Neuronal stem cell (in vitro differentiated cells): Measurements from ENCODE around the gene RGL2.

ENCODE experiments used
- DNase-seq: peaks from one replicate; pipeline ENCODE4 v3.0.0-alpha.2; 2013; ENCODE audit warnings: low spot score
- H2AFZ ChIP-seq: one replicate; pipeline ENCODE4 v1.6.1; 2013; ENCODE audit warnings: mild to moderate bottlenecking, low read length, inconsistent platforms
- H2AK5ac ChIP-seq: 2 replicates; pipeline ENCODE4 v1.6.1; 2013; ENCODE audit warnings: low read depth, mild to moderate bottlenecking, inconsistent platforms, low read length, moderate library complexity, mixed read lengths
- H2BK120ac ChIP-seq: 2 replicates; pipeline ENCODE4 v1.6.1; 2013; ENCODE audit warnings: low read depth, mild to moderate bottlenecking, inconsistent platforms, low read length, moderate library complexity, mixed read lengths
- H2BK12ac ChIP-seq: one replicate; pipeline ENCODE4 v1.6.1; 2013; ENCODE audit warnings: low read length, inconsistent platforms
- H2BK15ac ChIP-seq: 2 replicates; pipeline ENCODE4 v1.6.1; 2013; ENCODE audit warnings: mild to moderate bottlenecking, low read length, inconsistent platforms, mixed read lengths
- H2BK5ac ChIP-seq: one replicate; pipeline ENCODE4 v1.6.1; 2013; ENCODE audit warnings: inconsistent platforms, mild to moderate bottlenecking, low read length, moderate library complexity
- H3K14ac ChIP-seq: one replicate; pipeline ENCODE4 v1.6.1; 2013; ENCODE audit warnings: low read length, inconsistent platforms
- H3K18ac ChIP-seq: 2 replicates; pipeline ENCODE4 v1.6.1; 2013; ENCODE audit warnings: low read length, inconsistent platforms
- H3K23ac ChIP-seq: 2 replicates; pipeline ENCODE4 v1.6.1; 2013; ENCODE audit warnings: low read depth, mild to moderate bottlenecking, mixed read lengths, low read length, inconsistent platforms; ENCODE audit not compliant: poor library complexity
- H3K27ac ChIP-seq: replicated peaks from 3 replicates; pipeline ENCODE4 v1.5.1; 2013; ENCODE audit warnings: low read length, inconsistent platforms
- H3K27me3 ChIP-seq, 3 experiments: 2 replicates each; pipeline ENCODE4 v1.6.1; 2013; ENCODE audit warnings: low read length in 3 of 3, mild to moderate bottlenecking in 2 of 3, inconsistent platforms in 1 of 3, low read depth in 1 of 3, mixed read lengths in 1 of 3, moderate library complexity in 1 of 3; ENCODE audit not compliant: control insufficient read depth in 3 of 3, insufficient read depth in 3 of 3
- H3K36me3 ChIP-seq, 2 donors: replicated peaks in 1 of 2; 2 replicates each; pipeline ENCODE4 v1.6.1; 2013; ENCODE audit warnings: low read length in 2 of 2; ENCODE audit not compliant: control insufficient read depth in 2 of 2, insufficient read depth in 2 of 2
- H3K4ac ChIP-seq: 2 replicates; pipeline ENCODE4 v1.6.1; 2013; ENCODE audit warnings: inconsistent platforms, mild to moderate bottlenecking, low read length, moderate library complexity
- H3K4me1 ChIP-seq, 2 donors: 1 replicate in 1 of 2; 2 replicates in 1 of 2; pipeline ENCODE4 v1.6.1; 2013; ENCODE audit warnings: low read length in 2 of 2, low read depth in 1 of 2; ENCODE audit not compliant: control insufficient read depth in 2 of 2, insufficient read depth in 1 of 2
- H3K4me2 ChIP-seq: one replicate; pipeline ENCODE4 v1.6.1; 2013; ENCODE audit warnings: mild to moderate bottlenecking, low read length, inconsistent platforms; ENCODE audit not compliant: insufficient read depth, poor library complexity, severe bottlenecking
- H3K4me3 ChIP-seq, 2 donors: 2 replicates each; pipeline ENCODE4 v1.5.1; 2013; ENCODE audit warnings: low read length in 2 of 2, mild to moderate bottlenecking in 2 of 2, inconsistent platforms in 1 of 2, moderate library complexity in 1 of 2
- H3K79me1 ChIP-seq: one replicate; pipeline ENCODE4 v1.6.1; 2013; ENCODE audit warnings: low read depth, mild to moderate bottlenecking, inconsistent platforms, low read length, moderate library complexity
- H3K9ac ChIP-seq: one replicate; pipeline ENCODE4 v1.6.1; 2013; ENCODE audit warnings: mild to moderate bottlenecking, low read depth, low read length, inconsistent platforms; ENCODE audit not compliant: poor library complexity
- H3K9me3 ChIP-seq, 2 donors: replicated peaks in 1 of 2; 2 replicates each; pipeline versions ENCODE3 to v1.6.1; 2013; ENCODE audit warnings: low read length in 2 of 2, mild to moderate bottlenecking in 2 of 2, inconsistent platforms in 1 of 2, low read depth in 1 of 2, mixed read lengths in 1 of 2, moderate library complexity in 1 of 2; ENCODE audit not compliant: control insufficient read depth in 2 of 2, insufficient read depth in 1 of 2
- H4K8ac ChIP-seq: one replicate; pipeline ENCODE4 v1.6.1; 2013; ENCODE audit warnings: low read depth, mild to moderate bottlenecking, inconsistent platforms, low read length, moderate library complexity
- H4K91ac ChIP-seq: one replicate; pipeline ENCODE4 v1.6.1; 2013; ENCODE audit warnings: low read length, low read depth, mild to moderate bottlenecking, inconsistent platforms; ENCODE audit not compliant: poor library complexity
- WGBS, 2 donors: extraction: QIAGEN DNeasy Blood & Tissue Kit; methylation state at CpG; one replicate each; pipeline ENCODE4 v1.1.7; 2013; ENCODE audit warnings: missing lambda C conversion rate in 2 of 2, mixed read lengths in 1 of 2; ENCODE audit not compliant: insufficient read length in 2 of 2, insufficient replicate concordance in 1 of 2; ENCODE audit errors: extremely low coverage in 2 of 2; 5-methylcytosine and 5-hydroxymethylcytosine counted together

Gene RGL2

DNA sequence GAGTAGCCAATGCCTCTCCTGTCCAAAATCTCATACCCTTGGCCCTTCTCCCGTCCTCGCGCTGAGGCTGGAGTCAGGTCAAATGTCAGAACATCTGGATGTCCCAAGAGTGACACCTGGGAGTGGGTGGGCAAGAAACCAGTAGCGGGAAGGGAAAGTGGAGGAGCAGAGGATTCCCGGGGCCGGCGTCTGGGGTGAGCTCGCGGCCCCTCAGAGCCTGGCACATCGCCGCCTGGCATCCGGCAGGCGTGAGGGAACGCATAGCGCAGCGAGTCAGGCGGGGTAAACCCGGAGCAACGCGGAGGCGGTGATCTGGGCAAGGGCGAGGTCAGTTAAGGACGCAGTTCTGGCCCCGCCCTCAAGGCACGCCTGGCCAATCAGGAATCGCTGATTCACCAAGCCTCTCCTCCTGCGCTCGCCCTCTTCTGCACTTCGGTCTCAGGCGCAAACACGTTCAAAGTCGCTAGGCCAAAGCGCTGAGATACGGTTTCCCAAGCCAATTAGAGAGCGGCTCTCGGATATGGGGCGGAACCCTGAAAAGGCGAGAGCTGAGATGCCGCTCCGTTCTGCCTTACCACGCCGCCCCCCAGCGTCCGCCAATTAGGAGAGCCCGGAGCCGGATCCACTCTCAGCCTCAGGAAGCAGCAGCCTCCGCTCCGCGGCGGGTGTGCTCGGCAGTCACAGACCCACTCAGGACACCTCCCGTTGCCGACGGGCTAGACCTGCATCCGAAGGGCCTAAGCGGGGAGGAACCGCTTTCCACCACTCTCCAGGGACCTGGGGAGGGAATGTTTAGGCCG, 49.6 kb downstream of the RGL2 start:
- no peaks in the 10 kb centered on the region for H3K9me3 ChIP-seq
- H3K4me2 ChIP-seq: peak overlapping the region; percentile 91
- H3K23ac ChIP-seq: peak overlapping the region; percentile 94
- no peak overlapping the region for H3K4ac ChIP-seq
- H3K9ac ChIP-seq: peak overlapping the region; percentile 92
- H2BK12ac ChIP-seq: no peak overlapping the region
- H3K4me3 ChIP-seq: peak overlapping the region; percentile 67 to 80
- no peak overlapping the region for H2AK5ac ChIP-seq
- H4K8ac ChIP-seq: no peak overlapping the region
- peak overlapping the region; percentile 62 for H3K27ac ChIP-seq
- no peak overlapping the region for H2BK120ac ChIP-seq
- H2AFZ ChIP-seq: peak overlapping the region; percentile 87
- peak overlapping the region; percentile 7 for H2BK5ac ChIP-seq
- H4K91ac ChIP-seq: no peak overlapping the region
- H3K27me3 ChIP-seq: peaks cover 0 to 3% (median 0%) of the 10 kb centered on the region in 3 experiments
- H3K18ac ChIP-seq: peak overlapping the region; percentile 84
- WGBS, 2 donors: no CpG with 5 or more reads among the region's 58 CpGs
- DNase-seq: peak; percentile 96
- H3K14ac ChIP-seq: no peak overlapping the region
- no peak overlapping the region for H2BK15ac ChIP-seq
- H3K36me3 ChIP-seq: peaks cover 3 to 22% of the 10 kb centered on the region in 2 donors
- H3K4me1 ChIP-seq: peaks cover 9 to 13% of the 10 kb centered on the region in 2 donors
- H3K79me1 ChIP-seq: no peaks in the 10 kb centered on the region

DNA sequence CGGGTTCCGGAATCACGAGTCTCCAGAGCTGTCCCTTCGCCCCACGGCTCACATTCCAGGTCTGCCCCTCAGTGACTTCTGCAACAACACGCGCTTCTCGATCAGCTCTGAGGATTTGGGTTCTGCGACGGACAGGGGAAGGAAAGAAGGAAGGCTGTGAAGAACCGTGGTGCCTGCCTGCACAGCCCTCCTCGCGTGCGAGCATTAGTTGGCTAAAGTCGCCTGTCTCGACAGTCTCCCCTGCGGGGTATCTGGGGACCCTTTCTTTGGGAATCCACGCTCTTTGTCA, 50.2 kb downstream of the RGL2 start:
- Histone ChIP-seq H3K23ac (peak overlapping the region; percentile 35), H2AK5ac (no peak overlapping the region), H3K9me3 (no peaks in the 10 kb centered on the region), H3K79me1 (no peaks in the 10 kb centered on the region), H3K27me3 (peaks cover 0 to 3% (median 0%) of the 10 kb centered on the region in 3 experiments), H2BK15ac (peak overlapping the region; percentile 54), H2BK5ac (no peak overlapping the region), H4K8ac (no peak overlapping the region), H2AFZ (peak overlapping the region; percentile 87), H3K36me3 (peaks cover 3 to 20% of the 10 kb centered on the region in 2 donors), H3K18ac (no peak overlapping the region), H3K9ac (no peak overlapping the region), H3K4me1 (peaks cover 9 to 13% of the 10 kb centered on the region in 2 donors), H3K4ac (no peak overlapping the region), H3K27ac (no peak overlapping the region), H3K4me3 (peak overlapping the region; percentile 61 to 67), H2BK12ac (no peak overlapping the region), H3K4me2 (peak overlapping the region; percentile 91), H4K91ac (no peak overlapping the region), H3K14ac (no peak overlapping the region), H2BK120ac (no peak overlapping the region)
- no CpG with 5 or more reads among the region's 18 CpGs for WGBS, 2 donors
- no peak for DNase-seq

DNA sequence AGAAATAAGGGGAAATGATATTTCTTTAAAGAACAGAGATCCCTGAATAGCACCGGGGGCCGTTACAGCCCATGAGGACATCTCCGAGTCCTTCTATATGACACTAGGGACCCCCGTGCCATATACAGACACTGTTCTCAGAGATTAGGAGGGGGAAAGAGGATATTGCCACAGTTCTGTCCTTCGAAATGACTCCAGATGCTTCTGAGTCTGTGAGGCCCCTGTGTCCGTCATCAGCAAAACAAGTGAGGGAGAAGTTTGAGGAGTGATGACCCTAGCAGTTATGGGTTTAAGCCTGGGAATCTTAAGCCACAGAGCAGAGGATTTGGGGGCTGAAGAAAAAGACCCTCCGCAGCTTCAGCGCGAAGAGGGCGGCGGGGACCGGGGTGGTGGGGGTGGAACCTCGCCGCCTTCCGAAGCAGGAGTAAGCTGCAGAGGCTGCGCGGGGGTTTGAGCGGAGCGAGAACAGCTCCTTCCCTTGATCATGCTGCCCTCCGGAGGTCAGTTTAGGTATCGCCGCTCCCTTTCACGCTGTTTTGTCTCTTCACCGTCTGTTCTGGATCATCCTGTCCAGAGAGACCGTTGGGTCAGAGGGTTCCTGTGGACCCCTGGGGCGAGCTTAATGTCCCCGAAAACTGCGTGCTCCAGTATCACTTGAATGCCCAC, 50.6 kb downstream of the RGL2 start:
- H3K4me2 ChIP-seq: peak overlapping the region; percentile 91
- no peak overlapping the region for H3K18ac ChIP-seq
- no peak overlapping the region for H3K14ac ChIP-seq
- no peak overlapping the region for H2BK12ac ChIP-seq
- no peak overlapping the region for H2BK120ac ChIP-seq
- H2BK15ac ChIP-seq: peak overlapping the region; percentile 54
- no peaks in the 10 kb centered on the region for H3K9me3 ChIP-seq
- H2AFZ ChIP-seq: peak overlapping the region; percentile 87
- H2AK5ac ChIP-seq: no peak overlapping the region
- H3K4me3 ChIP-seq: peak overlapping the region in 1 of 2 donors; percentile 67
- no peak overlapping the region for H4K91ac ChIP-seq
- H4K8ac ChIP-seq: no peak overlapping the region
- H3K23ac ChIP-seq: peak overlapping the region; percentile 35
- peaks cover 9 to 13% of the 10 kb centered on the region in 2 donors for H3K4me1 ChIP-seq
- H3K9ac ChIP-seq: peak overlapping the region; percentile 65
- H2BK5ac ChIP-seq: no peak overlapping the region
- peak; percentile 93 for DNase-seq
- peaks cover 3 to 18% of the 10 kb centered on the region in 2 donors for H3K36me3 ChIP-seq
- H3K27me3 ChIP-seq: peaks cover 0 to 3% (median 0%) of the 10 kb centered on the region in 3 experiments
- no CpG with 5 or more reads among the region's 28 CpGs for WGBS, 2 donors
- H3K79me1 ChIP-seq: no peaks in the 10 kb centered on the region
- no peak overlapping the region for H3K4ac ChIP-seq
- H3K27ac ChIP-seq: no peak overlapping the region

DNA sequence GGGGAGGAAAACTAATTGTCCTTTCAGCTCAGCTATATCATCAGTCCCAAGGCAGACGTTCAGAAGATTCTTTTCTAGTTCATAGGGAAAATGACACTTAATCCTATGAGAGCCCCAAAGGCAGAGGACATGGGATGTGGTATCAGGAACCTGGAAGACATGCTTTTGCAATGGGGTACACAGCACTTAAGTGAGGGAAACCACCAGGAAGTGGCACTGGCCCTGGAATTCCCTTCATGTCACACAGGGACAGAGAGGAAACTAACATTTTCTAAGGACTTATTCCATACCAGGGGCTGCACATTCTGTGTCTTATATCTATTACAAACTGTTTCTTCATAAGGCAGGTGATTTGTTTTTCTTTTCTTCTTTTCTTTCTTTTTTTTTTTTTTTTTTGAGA, 55.3 kb downstream of the RGL2 start:
- H3K9ac ChIP-seq: no peak overlapping the region
- DNase-seq: no peak
- no peak overlapping the region for H2AFZ ChIP-seq
- no peak overlapping the region for H2AK5ac ChIP-seq
- H3K27me3 ChIP-seq: peaks cover 0 to 9% (median 2%) of the 10 kb centered on the region in 3 experiments
- H3K9me3 ChIP-seq: no peaks in the 10 kb centered on the region
- no peak overlapping the region for H2BK15ac ChIP-seq
- H2BK120ac ChIP-seq: no peak overlapping the region
- H3K4me3 ChIP-seq: no peak overlapping the region
- no peak overlapping the region for H3K18ac ChIP-seq
- H4K91ac ChIP-seq: no peak overlapping the region
- H3K27ac ChIP-seq: no peak overlapping the region
- no peak overlapping the region for H3K4me2 ChIP-seq
- no peak overlapping the region for H3K4ac ChIP-seq
- no peak overlapping the region for H4K8ac ChIP-seq
- H2BK5ac ChIP-seq: no peak overlapping the region
- no peaks in the 10 kb centered on the region for H3K36me3 ChIP-seq
- no peak overlapping the region for H2BK12ac ChIP-seq
- peaks cover 1% of the 10 kb centered on the region in 2 donors for H3K4me1 ChIP-seq
- H3K79me1 ChIP-seq: no peaks in the 10 kb centered on the region
- WGBS, 2 donors: no CpG with 5 or more reads among the region's 1 CpG
- no peak overlapping the region for H3K23ac ChIP-seq
- no peak overlapping the region for H3K14ac ChIP-seq
